HG03442 (cell line): Measurements from ENCODE around the gene FH.

Experiments used
- ATAC-seq: cut with Tn5 transposase; IDR thresholded peaks from one replicate; pipeline ENCODE4 v1.9.1; 2021; ENCODE audit warnings: mild to moderate bottlenecking, moderate library complexity; ENCODE audit not compliant: unreplicated experiment

The FH gene

GRCh38 chr1:241460098-241460873 lies 59.3 kb downstream of the FH start:
- ATAC-seq = no peak

GRCh38 chr1:241459186-241459802 lies 60.3 kb downstream of the FH start:
- no peak for ATAC-seq

- ATAC-seq = no peak
These were observed 62.1 kb downstream of the FH start for GRCh38 chr1:241457421-241457820.

GRCh38 chr1:241456743-241457142 lies 62.8 kb downstream of the FH start:
- ATAC-seq = no peak

GRCh38 chr1:241453732-241454131 lies 65.8 kb downstream of the FH start:
- ATAC-seq = no peak

GRCh38 chr1:241451956-241452355 lies 67.6 kb downstream of the FH start:
- ATAC-seq = no peak
